Measurements from ENCODE around the gene TRIM52. TPM values are rescaled to one million over a fixed set of nuclear protein-coding genes. Genes with fewer than 3 reads are reported as not detected.
A peak's percentile ranks its signal among the peaks of the same experiment; 100 is the strongest.

TRIM52 gene
- polyA plus RNA-seq, 1 of the 3 experiments (the other 2 are of a cell fraction): 6.4 TPM

DNA sequence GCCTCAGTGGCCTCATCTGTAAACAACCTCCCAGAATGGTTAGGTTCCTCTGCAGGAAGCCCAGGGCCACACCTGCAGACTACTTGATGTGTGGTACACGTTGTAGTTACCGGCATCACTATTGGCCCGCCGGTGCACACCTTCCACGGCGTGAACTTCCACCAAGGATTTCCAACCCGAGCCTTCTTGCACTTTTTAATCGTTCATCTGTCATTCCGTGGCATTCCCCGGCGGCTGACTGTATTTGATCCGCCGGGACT lies 43.2 kb downstream of the TRIM52 start:
- DNase-seq: no peak
- Histone ChIP-seq H3K27me3 (ENCODE audit: insufficient read depth) (no peaks in the 10 kb centered on the region), H3K9me2 (no peaks in the 10 kb centered on the region), H3K4me3 (ENCODE audit: low read depth in 2 of 2, low read length in 1 of 2) (peak overlapping the region; percentile 52 to 58), H3K9ac (peak overlapping the region; percentile 8; the same call in 1 of the 2 replicates), H2AFZ (ENCODE audit: low read depth) (peak overlapping the region; percentile 75; the same call in 1 of the 2 replicates), H3K36me3 (replicated peaks in 1 of 2; ENCODE audit: control insufficient read depth in 1 of 2, insufficient read depth in 2 of 2, low read length in 1 of 2) (no peaks in the 10 kb centered on the region), H4K20me1 (ENCODE audit: insufficient read depth) (peaks cover 5% of the 10 kb centered on the region), H3K9me3 (no peaks in the 10 kb centered on the region), H3K27ac (ENCODE audit: low read depth in 2 of 2, low read length in 1 of 2) (peak overlapping the region; percentile 54 to 60), H3K4me2 (peak overlapping the region; percentile 90), H3F3A (replicated peaks; ENCODE audit: insufficient read depth) (peaks cover 49% of the 10 kb centered on the region), H3K4me1 (ENCODE audit: control insufficient read depth in 1 of 2, insufficient read depth in 2 of 2, low read depth in 1 of 2, low read length in 1 of 2) (peaks cover 0 to 16% of the 10 kb centered on the region in 2 experiments; a peak in 1 of 4 replicates), H3K79me2 (ENCODE audit: insufficient read depth) (no peaks in the 10 kb centered on the region)
- TF ChIP-seq RCOR1 (IDR thresholded peaks at IDR 0.05; ENCODE audit: low read length) (no peak), RAD21 (IDR thresholded peaks at IDR 0.05; ENCODE audit: low read length) (no peak), NRF1 (IDR thresholded peaks at IDR 0.05; ENCODE audit: low read depth, low read length) (no peak), YY1 (IDR thresholded peaks at IDR 0.05; ENCODE audit: low read depth) (no peak), MEF2A (IDR thresholded peaks at IDR 0.05; ENCODE audit: borderline replicate concordance, low read depth) (no peak), TAF1 (IDR thresholded peaks at IDR 0.05; ENCODE audit: borderline replicate concordance, low read depth, low read length) (no peak), EZH2phosphoT487 (IDR thresholded peaks at IDR 0.05; ENCODE audit: borderline replicate concordance, low read depth) (no peak), FOSL2 (IDR thresholded peaks at IDR 0.05; ENCODE audit: borderline replicate concordance, low read depth) (no peak), CHD2 (IDR thresholded peaks at IDR 0.05; ENCODE audit: low read length, partially characterized antibody) (no peak), RXRA (IDR thresholded peaks at IDR 0.05; ENCODE audit: borderline replicate concordance, low read depth) (no peak), MXI1 (IDR thresholded peaks at IDR 0.05; ENCODE audit: low read depth, low read length) (no peak)
- TF ChIP-seq, protein P1, sequence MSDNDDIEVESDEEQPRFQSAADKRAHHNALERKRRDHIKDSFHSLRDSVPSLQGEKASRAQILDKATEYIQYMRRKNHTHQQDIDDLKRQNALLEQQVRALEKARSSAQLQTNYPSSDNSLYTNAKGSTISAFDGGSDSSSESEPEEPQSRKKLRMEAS (IDR thresholded peaks at IDR 0.05; ENCODE audit: low read depth): no peak
- TF ChIP-seq, protein P2, sequence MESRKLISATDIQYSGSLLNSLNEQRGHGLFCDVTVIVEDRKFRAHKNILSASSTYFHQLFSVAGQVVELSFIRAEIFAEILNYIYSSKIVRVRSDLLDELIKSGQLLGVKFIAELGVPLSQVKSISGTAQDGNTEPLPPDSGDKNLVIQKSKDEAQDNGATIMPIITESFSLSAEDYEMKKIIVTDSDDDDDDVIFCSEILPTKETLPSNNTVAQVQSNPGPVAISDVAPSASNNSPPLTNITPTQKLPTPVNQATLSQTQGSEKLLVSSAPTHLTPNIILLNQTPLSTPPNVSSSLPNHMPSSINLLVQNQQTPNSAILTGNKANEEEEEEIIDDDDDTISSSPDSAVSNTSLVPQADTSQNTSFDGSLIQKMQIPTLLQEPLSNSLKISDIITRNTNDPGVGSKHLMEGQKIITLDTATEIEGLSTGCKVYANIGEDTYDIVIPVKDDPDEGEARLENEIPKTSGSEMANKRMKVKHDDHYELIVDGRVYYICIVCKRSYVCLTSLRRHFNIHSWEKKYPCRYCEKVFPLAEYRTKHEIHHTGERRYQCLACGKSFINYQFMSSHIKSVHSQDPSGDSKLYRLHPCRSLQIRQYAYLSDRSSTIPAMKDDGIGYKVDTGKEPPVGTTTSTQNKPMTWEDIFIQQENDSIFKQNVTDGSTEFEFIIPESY (IDR thresholded peaks at IDR 0.05; ENCODE audit: borderline replicate concordance, low read depth): no peak
- TF ChIP-seq, protein P3, sequence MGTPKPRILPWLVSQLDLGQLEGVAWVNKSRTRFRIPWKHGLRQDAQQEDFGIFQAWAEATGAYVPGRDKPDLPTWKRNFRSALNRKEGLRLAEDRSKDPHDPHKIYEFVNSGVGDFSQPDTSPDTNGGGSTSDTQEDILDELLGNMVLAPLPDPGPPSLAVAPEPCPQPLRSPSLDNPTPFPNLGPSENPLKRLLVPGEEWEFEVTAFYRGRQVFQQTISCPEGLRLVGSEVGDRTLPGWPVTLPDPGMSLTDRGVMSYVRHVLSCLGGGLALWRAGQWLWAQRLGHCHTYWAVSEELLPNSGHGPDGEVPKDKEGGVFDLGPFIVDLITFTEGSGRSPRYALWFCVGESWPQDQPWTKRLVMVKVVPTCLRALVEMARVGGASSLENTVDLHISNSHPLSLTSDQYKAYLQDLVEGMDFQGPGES (IDR thresholded peaks at IDR 0.05; ENCODE audit: low read depth, low read length): no peak
- TF ChIP-seq, protein P4, sequence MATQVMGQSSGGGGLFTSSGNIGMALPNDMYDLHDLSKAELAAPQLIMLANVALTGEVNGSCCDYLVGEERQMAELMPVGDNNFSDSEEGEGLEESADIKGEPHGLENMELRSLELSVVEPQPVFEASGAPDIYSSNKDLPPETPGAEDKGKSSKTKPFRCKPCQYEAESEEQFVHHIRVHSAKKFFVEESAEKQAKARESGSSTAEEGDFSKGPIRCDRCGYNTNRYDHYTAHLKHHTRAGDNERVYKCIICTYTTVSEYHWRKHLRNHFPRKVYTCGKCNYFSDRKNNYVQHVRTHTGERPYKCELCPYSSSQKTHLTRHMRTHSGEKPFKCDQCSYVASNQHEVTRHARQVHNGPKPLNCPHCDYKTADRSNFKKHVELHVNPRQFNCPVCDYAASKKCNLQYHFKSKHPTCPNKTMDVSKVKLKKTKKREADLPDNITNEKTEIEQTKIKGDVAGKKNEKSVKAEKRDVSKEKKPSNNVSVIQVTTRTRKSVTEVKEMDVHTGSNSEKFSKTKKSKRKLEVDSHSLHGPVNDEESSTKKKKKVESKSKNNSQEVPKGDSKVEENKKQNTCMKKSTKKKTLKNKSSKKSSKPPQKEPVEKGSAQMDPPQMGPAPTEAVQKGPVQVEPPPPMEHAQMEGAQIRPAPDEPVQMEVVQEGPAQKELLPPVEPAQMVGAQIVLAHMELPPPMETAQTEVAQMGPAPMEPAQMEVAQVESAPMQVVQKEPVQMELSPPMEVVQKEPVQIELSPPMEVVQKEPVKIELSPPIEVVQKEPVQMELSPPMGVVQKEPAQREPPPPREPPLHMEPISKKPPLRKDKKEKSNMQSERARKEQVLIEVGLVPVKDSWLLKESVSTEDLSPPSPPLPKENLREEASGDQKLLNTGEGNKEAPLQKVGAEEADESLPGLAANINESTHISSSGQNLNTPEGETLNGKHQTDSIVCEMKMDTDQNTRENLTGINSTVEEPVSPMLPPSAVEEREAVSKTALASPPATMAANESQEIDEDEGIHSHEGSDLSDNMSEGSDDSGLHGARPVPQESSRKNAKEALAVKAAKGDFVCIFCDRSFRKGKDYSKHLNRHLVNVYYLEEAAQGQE (IDR thresholded peaks at IDR 0.05; ENCODE audit: low read depth, low read length): no peak
- ChIA-PET POLR2A (no interaction called here), CTCF (interaction anchor here (0.8 to 2.2 kb wide), 6 partner anchors 13 to 33 kb away, joined by 3 to 6 read pairs (median 4); partner anchors contain the start of gene TRIM7)
- 7% methylated on average over 13 of the region's 13 CpGs for WGBS (ENCODE audit: low lambda C conversion rate)

Measured in SK-N-SH (cell line).